ENCODE measurements around the gene SHH.
"Not testable (repeated sequence)": the region's sequence is repeated elsewhere in the genome, so short reads cannot be mapped to it uniquely, and the experiment has no call there.

- not testable (repeated sequence) for TF ChIP-seq EZH2 (optimal IDR thresholded peaks at IDR 0.05; ENCODE audit: low read depth, low read length); CTCF (IDR thresholded peaks at IDR 0.05; ENCODE audit: low read length)
These were observed 5.3 kb upstream of the SHH start for GRCh38 chr7:155817515-155817914.

Measured in MM.1S (cell line).